ENCODE results near the gene LUC7L3.

GRCh38 chr17:50769884-50770283 is 50.5 kb downstream of the LUC7L3 start:
- no peak for TF ChIP-seq CTCF (conservative IDR thresholded peaks at IDR 0.05 in 1 of 2, IDR thresholded peaks at IDR 0.05 in 1 of 2; ENCODE audit: extremely low read depth in 1 of 2, insufficient read depth in 1 of 2, low read depth in 1 of 2, low read length in 2 of 2)
- no peak for TF ChIP-seq EZH2 (IDR thresholded peaks at IDR 0.05; ENCODE audit: borderline replicate concordance, low read length)
